Endothelial cell of umbilical vein (primary cell): ENCODE data around the gene DBF4B. TPM values are rescaled to one million over a fixed set of nuclear protein-coding genes. Genes with fewer than 3 reads are reported as not detected.

Source experiments
- BruUV-seq: library from RNA; stranded (reverse); fragments of 400-500 nt; replicated peaks from 2 replicates; lab custom pipeline; 2021; lab: Mats Ljungman, UMichigan
- CTCF ChIA-PET: fragments of 300-600, 350-600 bp; sonication (Branson Sonifier 250); formaldehyde crosslinking; loops from one replicate; lab custom pipeline; 2021; ENCODE audit warnings: antibody characterized with exemption, inconsistent platforms; lab: Charles Lee
- POLR2A ChIA-PET: fragments of 300-600, 350-600 bp; sonication (Branson Sonifier 250); formaldehyde crosslinking; loops from one replicate; lab custom pipeline; 2021; ENCODE audit warnings: antibody characterized with exemption, inconsistent platforms; lab: Charles Lee
- DNase-seq: peaks from one replicate; pipeline ENCODE4 v3.0.0-alpha.2; 2011; ENCODE audit warnings: low read depth, low spot score
- FAIRE-seq: peaks from 2 replicates; lab custom pipeline; 2011; peaks lifted over from hg19 to GRCh38; lab: Jason Lieb, UNC
- H2AFZ ChIP-seq: 2 replicates; pipeline ENCODE4 v1.6.0; 2012; ENCODE audit warnings: low read depth, low read length, control low read depth, inconsistent platforms
- H3K27ac ChIP-seq: 2 replicates; pipeline ENCODE4 v1.5.1; 2011; ENCODE audit warnings: low read depth, mild to moderate bottlenecking, control low read depth, low read length, moderate library complexity; ENCODE audit not compliant: insufficient read depth
- H3K27me3 ChIP-seq, 2 experiments: 2 replicates each; pipeline versions ENCODE4 v1.6.0 to v1.6.1; 2011; ENCODE audit warnings: low read length in 2 of 2, mixed read lengths in 1 of 2; ENCODE audit not compliant: control insufficient read depth in 2 of 2, insufficient read depth in 2 of 2
- H3K36me3 ChIP-seq, 2 experiments: 2 replicates in 1 of 2; 3 replicates in 1 of 2; pipeline ENCODE4 v1.5.1; 2011; ENCODE audit warnings: low read length in 2 of 2, mild to moderate bottlenecking in 1 of 2, moderate library complexity in 1 of 2; ENCODE audit not compliant: control insufficient read depth in 2 of 2, insufficient read depth in 2 of 2; ENCODE audit errors: extremely low read depth in 1 of 2
- H3K4me1 ChIP-seq: 3 replicates; pipeline ENCODE4 v1.5.1; 2011; ENCODE audit warnings: mild to moderate bottlenecking, low read length; ENCODE audit not compliant: control insufficient read depth, insufficient read depth; ENCODE audit errors: extremely low read depth
- H3K4me2 ChIP-seq: 2 replicates; pipeline ENCODE4 v1.6.1; 2011; ENCODE audit warnings: low read length, control low read depth, mixed read lengths; ENCODE audit not compliant: insufficient read depth
- H3K4me3 ChIP-seq, 3 experiments: fragments of 200-600 bp in 1 of 3; sonication (generic), shearing (Covaris generic) in 1 of 3; replicated peaks in 1 of 3; 2 replicates each; pipeline ENCODE4 v1.5.1; 2011 to 2016; ENCODE audit warnings: control low read depth in 3 of 3, low read length in 3 of 3, mild to moderate bottlenecking in 2 of 3, inconsistent platforms in 1 of 3, low read depth in 1 of 3, moderate library complexity in 1 of 3; ENCODE audit not compliant: insufficient read depth in 1 of 3
- H3K79me2 ChIP-seq: 2 replicates; pipeline ENCODE4 v1.6.0; 2012; ENCODE audit warnings: low read length, inconsistent platforms; ENCODE audit not compliant: control insufficient read depth, insufficient read depth
- H3K9ac ChIP-seq: replicated peaks from 2 replicates; pipeline ENCODE3; 2011; ENCODE audit warnings: low read length, control low read depth; ENCODE audit not compliant: insufficient read depth; ENCODE audit errors: extremely low read depth
- H3K9me1 ChIP-seq: replicated peaks from 3 replicates; pipeline ENCODE4 v1.6.0; 2011; ENCODE audit warnings: mild to moderate bottlenecking, low read length; ENCODE audit not compliant: control insufficient read depth, insufficient read depth; ENCODE audit errors: extremely low read depth
- H3K9me3 ChIP-seq: replicated peaks from 2 replicates; pipeline ENCODE4 v1.5.1; 2012; ENCODE audit warnings: low read length, inconsistent platforms; ENCODE audit not compliant: control insufficient read depth, insufficient read depth
- H4K20me1 ChIP-seq: replicated peaks from 2 replicates; pipeline ENCODE3; 2011; ENCODE audit warnings: mild to moderate bottlenecking, low read length; ENCODE audit not compliant: control insufficient read depth, insufficient read depth; ENCODE audit errors: extremely low read depth
- EZH2 ChIP-seq: IDR thresholded peaks from 2 replicates; pipeline ENCODE4 v1.6.1; 2012; ENCODE audit warnings: borderline replicate concordance, low read depth, mild to moderate bottlenecking, moderate library complexity, low read length, inconsistent platforms; ENCODE audit not compliant: severe bottlenecking
- FOS ChIP-seq: IDR thresholded peaks from 2 replicates; pipeline ENCODE4 v1.6.1; 2011; ENCODE audit warnings: mild to moderate bottlenecking, low read length, moderate library complexity, borderline replicate concordance; ENCODE audit not compliant: insufficient read depth
- GATA2 ChIP-seq: IDR thresholded peaks from 2 replicates; pipeline ENCODE4 v1.7.0; 2011; ENCODE audit warnings: low read depth, mild to moderate bottlenecking, moderate library complexity, mixed read lengths, low read length; ENCODE audit not compliant: insufficient read length, insufficient read depth
- JUN ChIP-seq: IDR thresholded peaks from 2 replicates; pipeline ENCODE4 v1.6.1; 2011; ENCODE audit warnings: borderline replicate concordance, low read depth; ENCODE audit not compliant: insufficient read length, insufficient read depth
- MYC ChIP-seq: IDR thresholded peaks from one replicate; pipeline ENCODE4 v1.6.1; 2011; ENCODE audit warnings: mild to moderate bottlenecking, low read depth, low read length
- POLR2A ChIP-seq: IDR thresholded peaks from 2 replicates; pipeline ENCODE4 v1.6.1; 2012; ENCODE audit warnings: low read depth, mild to moderate bottlenecking, control low read depth, low read length
- POLR2AphosphoS5 ChIP-seq: IDR thresholded peaks from 2 replicates; pipeline ENCODE4 v1.6.1; 2012; ENCODE audit warnings: low read depth, mild to moderate bottlenecking, control low read depth, low read length, moderate library complexity; ENCODE audit not compliant: insufficient read depth
- dilution Hi-C: fragments of 300-500 bp; cut with MboI; formaldehyde crosslinking; loops from one replicate; pipeline ENCODE4 v1.15.0; 2019; ENCODE audit warnings: low sequenced_read_pairs; ENCODE audit not compliant: extremely low pct_ligation_motif_present
- intact Hi-C: fragments of 100-400 bp; cut with micrococcal nuclease; formaldehyde crosslinking; loops from one replicate; pipeline ENCODE4 v1.10.0; 2022
- polyA plus RNA-seq, 4 experiments: library from polyadenylated mRNA; depleted of rRNA in 3 of 4; stranded (reverse) in 3 of 4; unstranded in 1 of 4; fragments of >200 nt; gene quantifications; 2 replicates each; pipeline versions ENCODE4 v1.2.1 to v1.2.3, GENCODE V29; 2011 to 2012; ENCODE audit warnings: missing spikeins in 1 of 4
- total RNA-seq: library from RNA; stranded (reverse); gene quantifications from 2 replicates; pipeline ENCODE4 v1.2.3, GENCODE V29; 2021
- TF ChIP-seq, protein P1 (sequence below): IDR thresholded peaks from 2 replicates; pipeline ENCODE4 v1.6.1; 2011; ENCODE audit not compliant: insufficient read depth, insufficient read length
- TF ChIP-seq, protein P2 (sequence below), 2 donors: IDR thresholded peaks; 1 replicate in 1 of 2; 2 replicates in 1 of 2; pipeline ENCODE4 v1.5.1; 2011; ENCODE audit warnings: low read length in 2 of 2, mild to moderate bottlenecking in 2 of 2, moderate library complexity in 2 of 2, control low read depth in 1 of 2, inconsistent platforms in 1 of 2, low read depth in 1 of 2; ENCODE audit not compliant: insufficient read depth in 1 of 2; ENCODE audit errors: extremely low read depth in 1 of 2

The DBF4B gene
- total and polyA plus RNA-seq, 2 donors (not counting 3 experiments of a cell fraction or from before 2014, with no cell fraction given): 12.5 to 26.2 TPM

DNA sequence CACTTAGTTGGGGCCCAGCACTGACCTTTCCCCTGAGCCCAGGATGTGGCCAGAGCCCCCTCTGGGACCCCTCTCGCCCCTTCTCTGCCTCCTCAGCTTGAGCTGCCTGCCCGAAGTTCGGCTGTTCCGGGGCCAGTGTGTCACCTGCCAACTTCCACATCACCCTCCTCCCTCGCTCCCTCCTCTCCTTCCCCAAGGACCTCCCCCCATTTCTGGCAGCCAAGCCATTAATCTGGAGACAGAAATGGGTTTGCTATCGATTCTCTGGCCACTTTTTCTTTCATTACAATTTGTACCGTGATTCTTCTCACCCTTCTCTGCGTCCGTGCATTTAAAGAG lies 41.5 kb downstream of the DBF4B start:
- H3K79me2 ChIP-seq: no peaks in the 10 kb centered on the region
- H3K27me3 ChIP-seq: no peaks in the 10 kb centered on the region
- no peaks in the 10 kb centered on the region for H4K20me1 ChIP-seq
- dilution Hi-C loops (loop anchor here (25.0 kb wide), 1 partner anchor 112 kb away; no protein-coding TSS in a partner anchor), intact Hi-C loops (no loop called here)
- no peaks in the 10 kb centered on the region for H3K4me1 ChIP-seq
- DNase-seq (no peak), FAIRE-seq (no peak)
- H3K4me3 ChIP-seq: no peak overlapping the region
- no peak overlapping the region for H3K9ac ChIP-seq
- H3K36me3 ChIP-seq: peaks cover 5 to 22% of the 10 kb centered on the region in 2 experiments
- no peak overlapping the region for H2AFZ ChIP-seq
- no peak overlapping the region for H3K27ac ChIP-seq
- no peak overlapping the region for H3K4me2 ChIP-seq
- H3K9me3 ChIP-seq: no peaks in the 10 kb centered on the region
- no peaks in the 10 kb centered on the region for H3K9me1 ChIP-seq
- POLR2A ChIA-PET: no interaction called here
- TF ChIP-seq MYC: no peak
- TF ChIP-seq FOS: no peak
- TF ChIP-seq POLR2A: no peak
- no peak for TF ChIP-seq JUN
- CTCF ChIA-PET: interaction anchor here (0.8 to 1.6 kb wide), 2 partner anchors 14 to 17 kb away, joined by 3 to 4 read pairs; no protein-coding TSS in a partner anchor
- no TSS peak for BruUV-seq

DNA sequence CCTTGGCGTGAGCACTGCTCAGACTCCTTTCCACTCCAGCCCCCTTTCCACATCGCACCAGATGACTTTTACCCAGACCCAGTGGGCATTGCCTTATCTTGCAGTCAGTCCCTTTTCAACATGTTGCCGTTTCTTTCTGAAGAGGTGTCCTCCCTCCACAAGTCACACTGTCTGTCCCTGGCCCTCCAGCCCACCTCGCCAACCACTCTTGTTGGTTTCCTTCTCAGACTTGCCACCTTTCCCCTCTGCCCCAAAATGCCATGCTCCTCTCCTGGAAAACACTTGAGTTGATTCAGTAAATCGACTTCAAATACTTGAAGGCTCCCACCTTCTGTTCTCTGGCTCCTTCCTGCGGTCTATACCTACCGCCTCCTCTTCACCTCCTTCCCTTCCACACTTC lies 42.9 kb downstream of the DBF4B start:
- intact Hi-C loops: no loop called here
- Histone ChIP-seq H3K9me1 (no peaks in the 10 kb centered on the region), H3K4me3 (no peak overlapping the region), H4K20me1 (no peaks in the 10 kb centered on the region), H2AFZ (no peak overlapping the region), H3K9me3 (no peaks in the 10 kb centered on the region), H3K36me3 (peaks cover 5 to 22% of the 10 kb centered on the region in 2 experiments), H3K9ac (no peak overlapping the region), H3K27ac (no peak overlapping the region), H3K4me1 (no peaks in the 10 kb centered on the region), H3K27me3 (no peaks in the 10 kb centered on the region), H3K79me2 (no peaks in the 10 kb centered on the region), H3K4me2 (no peak overlapping the region)
- FAIRE-seq (no peak), DNase-seq (no peak)
- TF ChIP-seq, protein P1, sequence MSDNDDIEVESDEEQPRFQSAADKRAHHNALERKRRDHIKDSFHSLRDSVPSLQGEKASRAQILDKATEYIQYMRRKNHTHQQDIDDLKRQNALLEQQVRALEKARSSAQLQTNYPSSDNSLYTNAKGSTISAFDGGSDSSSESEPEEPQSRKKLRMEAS: no peak
- TF ChIP-seq POLR2A (no peak), POLR2AphosphoS5 (no peak), GATA2 (no peak), FOS (no peak), MYC (no peak), JUN (no peak), EZH2 (no peak)
- TF ChIP-seq, protein P2, sequence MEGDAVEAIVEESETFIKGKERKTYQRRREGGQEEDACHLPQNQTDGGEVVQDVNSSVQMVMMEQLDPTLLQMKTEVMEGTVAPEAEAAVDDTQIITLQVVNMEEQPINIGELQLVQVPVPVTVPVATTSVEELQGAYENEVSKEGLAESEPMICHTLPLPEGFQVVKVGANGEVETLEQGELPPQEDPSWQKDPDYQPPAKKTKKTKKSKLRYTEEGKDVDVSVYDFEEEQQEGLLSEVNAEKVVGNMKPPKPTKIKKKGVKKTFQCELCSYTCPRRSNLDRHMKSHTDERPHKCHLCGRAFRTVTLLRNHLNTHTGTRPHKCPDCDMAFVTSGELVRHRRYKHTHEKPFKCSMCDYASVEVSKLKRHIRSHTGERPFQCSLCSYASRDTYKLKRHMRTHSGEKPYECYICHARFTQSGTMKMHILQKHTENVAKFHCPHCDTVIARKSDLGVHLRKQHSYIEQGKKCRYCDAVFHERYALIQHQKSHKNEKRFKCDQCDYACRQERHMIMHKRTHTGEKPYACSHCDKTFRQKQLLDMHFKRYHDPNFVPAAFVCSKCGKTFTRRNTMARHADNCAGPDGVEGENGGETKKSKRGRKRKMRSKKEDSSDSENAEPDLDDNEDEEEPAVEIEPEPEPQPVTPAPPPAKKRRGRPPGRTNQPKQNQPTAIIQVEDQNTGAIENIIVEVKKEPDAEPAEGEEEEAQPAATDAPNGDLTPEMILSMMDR (IDR thresholded peaks at IDR 0.05; ENCODE audit: extremely low read depth in 1 of 2, insufficient read depth in 1 of 2, low read depth in 1 of 2, low read length in 2 of 2): no peak
- no TSS peak for BruUV-seq
- ChIA-PET CTCF (no interaction called here), POLR2A (no interaction called here)
- dilution Hi-C loops: loop anchor here (25.0 kb wide), 1 partner anchor 111 kb away; no protein-coding TSS in a partner anchor
